ENCODE results near the gene ZSCAN26. TPM values are rescaled to one million over a fixed set of nuclear protein-coding genes. Genes with fewer than 3 reads are reported as not detected.

ZSCAN26 gene
- total RNA-seq = 12.2 TPM
- long read RNA-seq, transcript ZSCAN26-201 (4 exons, 2,362 nt) = major isoform, 7 of 19 reads
- long read RNA-seq, partial matches to known transcripts = 1 of 19 reads
- long read RNA-seq, other reads (novel, unspliced or antisense) = 6 of 19 reads

GRCh38 chr6:28266962-28267694 is at the start of gene ZSCAN26:
Gene ZSCAN26 (plus strand): TSS chr6:28267143. CDS start chr6:28271920, 4,777 bp downstream.
- Histone ChIP-seq H3K27ac (peak within 1 kb of the TSS; percentile 84), H3K4me1 (peaks cover 14% of the 10 kb centered on the region), H3K27me3 (ENCODE audit: low read depth) (no peaks in the 10 kb centered on the region), H3K4me3 (peak within 1 kb of the TSS; percentile 69), H3K36me3 (peaks cover 6% of the 10 kb centered on the region), H3K9me3 (no peaks in the 10 kb centered on the region)
- ATAC-seq (peak; percentile 97 to 99), DNase-seq (peak; percentile 84)
- TF ChIP-seq CTCF (IDR thresholded peaks at IDR 0.05) = no peak
- intact Hi-C loops (cut with DNase I) = no loop called here

DNA sequence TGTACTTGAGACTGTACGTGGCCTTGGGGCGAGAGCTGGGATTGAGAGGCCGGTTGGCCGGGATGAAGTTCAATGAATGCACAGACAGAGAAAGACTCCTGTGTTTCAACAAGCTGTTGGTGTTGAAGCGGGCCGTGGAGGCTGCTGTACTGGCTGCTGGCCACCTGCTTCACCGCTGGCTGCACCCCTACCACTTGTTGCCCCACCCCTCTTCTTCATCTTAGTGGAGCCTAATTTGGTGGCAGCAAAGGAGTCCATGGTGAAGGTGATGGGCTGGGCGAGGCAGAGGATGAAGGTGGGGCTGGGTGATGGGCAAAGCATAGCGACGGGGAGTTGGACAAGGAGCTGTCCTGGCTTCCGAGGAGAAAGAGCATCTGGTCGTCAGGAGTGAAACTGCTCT is 49.1 kb upstream of the ZSCAN26 start:
- peak overlapping the region; percentile 68 for H3K4me3 ChIP-seq
- intact Hi-C loops (cut with DNase I) = no loop called here
- peaks cover 26% of the 10 kb centered on the region for H3K27me3 ChIP-seq (ENCODE audit: low read depth)
- no peak overlapping the region for H3K27ac ChIP-seq
- no peak for DNase-seq
- H3K36me3 ChIP-seq = no peaks in the 10 kb centered on the region
- no peaks in the 10 kb centered on the region for H3K9me3 ChIP-seq
- TF ChIP-seq CTCF (IDR thresholded peaks at IDR 0.05) = no peak
- peaks cover 16% of the 10 kb centered on the region for H3K4me1 ChIP-seq
- ATAC-seq = no peak

GRCh38 chr6:28218312-28219248 is 48.4 kb upstream of the ZSCAN26 start:
- H3K4me3 ChIP-seq = peak overlapping the region; percentile 68
- DNase-seq (peak; percentile 86), ATAC-seq (peak; percentile 95 to 98)
- no peaks in the 10 kb centered on the region for H3K9me3 ChIP-seq
- TF ChIP-seq CTCF (IDR thresholded peaks at IDR 0.05) = no peak
- peaks cover 20% of the 10 kb centered on the region for H3K27me3 ChIP-seq (ENCODE audit: low read depth)
- peaks cover 13% of the 10 kb centered on the region for H3K4me1 ChIP-seq
- H3K36me3 ChIP-seq = no peaks in the 10 kb centered on the region
- intact Hi-C loops (cut with DNase I) = no loop called here
- peak overlapping the region; percentile 81 for H3K27ac ChIP-seq

DNA sequence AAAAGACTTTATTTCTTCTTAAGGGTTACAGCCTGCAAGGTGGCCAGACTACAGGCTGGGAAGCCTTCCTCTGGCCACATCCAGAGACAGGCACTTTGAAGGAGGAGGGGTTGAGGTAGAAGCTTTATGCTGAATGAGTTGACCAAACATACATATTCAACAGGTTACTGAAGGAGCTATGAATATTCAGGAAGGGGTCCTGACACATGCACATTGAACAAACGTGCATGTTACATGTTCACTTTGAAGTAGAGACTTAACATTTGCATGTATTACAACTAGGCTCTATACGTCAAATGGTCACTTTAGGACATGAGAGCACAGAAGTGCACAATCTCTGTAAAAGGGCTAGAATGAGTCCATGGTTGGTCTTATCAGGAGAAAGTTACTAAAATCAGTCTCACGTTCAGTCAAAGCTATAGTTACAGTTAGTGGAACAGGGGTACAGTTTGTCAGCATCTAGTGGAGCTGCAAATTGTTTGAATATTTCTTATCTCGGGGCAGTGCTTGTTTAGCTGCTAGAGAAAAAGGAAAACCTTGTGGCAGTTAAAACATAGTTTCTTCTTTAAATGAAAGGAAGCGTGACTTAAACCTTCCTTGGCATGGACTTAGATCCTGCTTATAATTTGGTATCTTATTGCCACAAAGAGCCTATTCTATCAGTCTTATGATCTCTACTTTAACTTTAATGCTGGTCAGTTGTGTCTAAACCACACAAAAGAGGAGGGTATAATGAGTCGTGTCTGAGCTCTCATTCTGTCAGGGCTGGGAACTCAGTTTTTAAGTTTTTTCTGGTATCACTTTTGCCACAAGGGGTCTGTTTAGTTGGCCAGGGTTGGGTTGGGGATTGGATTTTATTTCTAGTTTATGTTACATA is 46.4 kb upstream of the ZSCAN26 start:
- no peak for DNase-seq
- H3K4me1 ChIP-seq = peaks cover 18% of the 10 kb centered on the region
- ATAC-seq = no peak
- no peak overlapping the region for H3K27ac ChIP-seq
- TF ChIP-seq CTCF (IDR thresholded peaks at IDR 0.05) = no peak
- no peak overlapping the region for H3K4me3 ChIP-seq
- H3K27me3 ChIP-seq (ENCODE audit: low read depth) = peaks cover 8% of the 10 kb centered on the region
- intact Hi-C loops (cut with DNase I) = no loop called here
- H3K9me3 ChIP-seq = no peaks in the 10 kb centered on the region
- H3K36me3 ChIP-seq = no peaks in the 10 kb centered on the region
